ENCODE results near the gene MYMX.
A peak's percentile ranks its signal among the peaks of the same experiment; 100 is the strongest.
"Not testable (repeated sequence)": the region's sequence is repeated elsewhere in the genome, so short reads cannot be mapped to it uniquely, and the experiment has no call there.

Gene MYMX

DNA sequence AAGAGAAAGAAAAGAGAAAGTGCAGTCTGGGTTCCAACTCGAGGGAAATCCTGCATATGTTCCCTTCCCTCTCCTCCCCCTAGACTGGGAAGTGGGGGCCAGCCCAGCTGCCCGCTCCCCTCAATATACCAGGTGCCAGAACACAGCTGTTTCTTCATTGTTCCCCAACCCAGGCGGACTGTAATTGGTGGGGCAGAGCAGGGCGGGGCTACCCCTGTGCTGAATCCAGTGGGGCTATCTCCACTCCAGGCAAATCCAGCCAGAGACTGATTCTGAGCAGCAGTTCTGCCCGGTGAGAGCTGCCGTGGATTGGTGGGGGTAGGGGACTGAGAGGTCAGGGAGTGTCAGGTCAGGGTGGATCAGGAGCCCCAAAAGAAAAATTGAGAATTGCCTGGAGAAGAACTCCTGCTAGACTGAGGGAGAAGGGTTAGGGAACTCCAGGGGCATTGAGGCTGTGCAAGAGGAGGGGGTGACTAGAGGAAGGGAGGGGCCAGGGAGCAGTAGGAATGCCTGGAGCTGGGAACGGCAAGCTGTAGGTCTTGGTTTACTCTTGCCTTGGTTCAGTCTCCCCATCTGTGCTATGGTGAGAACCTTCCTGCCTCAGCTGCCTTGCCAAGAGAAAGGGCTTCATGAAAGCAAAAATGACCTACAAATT, at the start of gene MYMX:
TSS of gene MYMX (plus strand) at position 250 of the 655 bp plus-strand sequence. CDS start 546 bp downstream, outside the sequence.
- DNase-seq (ENCODE audit: low read depth) = no peak

DNA sequence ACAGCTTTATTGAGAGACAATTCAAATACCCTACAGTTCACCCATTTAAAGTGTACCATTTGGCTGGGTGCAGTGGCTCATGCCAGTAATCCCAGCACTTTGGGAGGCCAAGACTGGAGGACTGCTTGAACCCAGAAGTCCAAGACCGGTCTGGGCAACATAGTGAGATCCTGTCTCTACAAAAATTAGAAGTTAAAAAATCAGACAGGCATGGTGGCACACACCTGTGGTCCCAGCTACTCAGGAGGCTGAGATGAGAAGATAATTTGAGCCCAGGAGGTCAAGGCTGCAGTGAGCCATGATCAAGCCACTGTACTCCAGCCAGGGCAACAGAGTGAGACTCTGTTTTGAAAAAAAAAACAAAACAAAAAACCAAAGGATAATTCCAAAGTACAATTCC, 49.2 kb upstream of the MYMX start:
- no peak for DNase-seq (ENCODE audit: low read depth)

DNA sequence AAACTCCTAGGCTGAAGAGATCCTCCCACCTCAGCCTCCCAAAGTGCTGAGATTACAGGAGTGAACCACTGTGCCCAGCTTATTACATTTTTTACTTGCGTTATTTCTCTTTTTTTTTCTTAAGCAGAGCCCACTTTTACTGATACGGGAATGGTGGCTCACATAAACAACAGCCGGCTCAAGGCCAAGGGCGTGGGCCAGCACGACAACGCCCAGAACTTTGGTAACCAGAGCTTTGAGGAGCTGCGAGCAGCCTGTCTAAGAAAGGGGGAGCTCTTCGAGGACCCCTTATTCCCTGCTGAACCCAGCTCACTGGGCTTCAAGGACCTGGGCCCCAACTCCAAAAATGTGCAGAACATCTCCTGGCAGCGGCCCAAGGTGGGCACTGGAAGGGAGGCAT, 47.6 kb upstream of the MYMX start:
- no peak for DNase-seq (ENCODE audit: low read depth)

- no peak for DNase-seq (ENCODE audit: low read depth)
Observed at GRCh38 chr6:44169886-44170570, 46.7 kb upstream of the MYMX start.

GRCh38 chr6:44171899-44172546, 44.7 kb upstream of the MYMX start:
- no peak for DNase-seq (ENCODE audit: low read depth)

DNA sequence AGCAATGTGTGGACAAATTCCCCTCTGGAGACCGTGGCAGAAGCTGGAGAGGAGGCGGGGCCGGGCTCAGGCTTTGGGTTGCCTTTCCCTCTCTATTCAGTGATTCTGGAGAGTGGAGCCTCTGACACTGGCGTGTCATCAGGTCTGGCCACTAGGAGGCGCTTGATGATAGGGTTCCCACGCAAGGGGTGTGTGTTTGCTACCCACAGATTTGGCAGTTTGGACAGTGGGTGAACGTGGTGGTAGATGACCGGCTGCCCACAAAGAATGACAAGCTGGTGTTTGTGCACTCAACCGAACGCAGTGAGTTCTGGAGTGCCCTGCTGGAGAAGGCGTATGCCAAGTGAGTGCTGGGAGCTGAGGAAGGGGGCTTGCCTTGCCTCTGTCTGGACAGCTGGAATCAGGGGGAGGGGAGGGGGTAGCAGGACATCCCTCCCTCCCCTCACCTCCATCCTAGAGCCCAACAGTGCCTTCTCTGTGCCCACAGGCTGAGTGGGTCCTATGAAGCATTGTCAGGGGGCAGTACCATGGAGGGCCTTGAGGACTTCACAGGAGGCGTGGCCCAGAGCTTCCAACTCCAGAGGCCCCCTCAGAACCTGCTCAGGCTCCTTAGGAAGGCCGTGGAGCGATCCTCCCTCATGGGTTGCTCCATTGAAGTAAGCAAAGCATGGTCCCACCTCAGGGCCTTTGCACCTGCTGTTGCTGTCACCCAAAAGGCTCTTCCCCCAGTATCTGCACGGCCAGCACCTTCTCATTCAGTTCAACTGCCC, 43.8 kb upstream of the MYMX start:
- peak; percentile 51 for DNase-seq (ENCODE audit: low read depth)

- no peak for DNase-seq (ENCODE audit: low read depth)
Observed at GRCh38 chr6:44176130-44176761, 40.5 kb upstream of the MYMX start.

- DNase-seq (ENCODE audit: low read depth) = no peak
Observed at GRCh38 chr6:44176762-44177509, 39.8 kb upstream of the MYMX start.

DNA sequence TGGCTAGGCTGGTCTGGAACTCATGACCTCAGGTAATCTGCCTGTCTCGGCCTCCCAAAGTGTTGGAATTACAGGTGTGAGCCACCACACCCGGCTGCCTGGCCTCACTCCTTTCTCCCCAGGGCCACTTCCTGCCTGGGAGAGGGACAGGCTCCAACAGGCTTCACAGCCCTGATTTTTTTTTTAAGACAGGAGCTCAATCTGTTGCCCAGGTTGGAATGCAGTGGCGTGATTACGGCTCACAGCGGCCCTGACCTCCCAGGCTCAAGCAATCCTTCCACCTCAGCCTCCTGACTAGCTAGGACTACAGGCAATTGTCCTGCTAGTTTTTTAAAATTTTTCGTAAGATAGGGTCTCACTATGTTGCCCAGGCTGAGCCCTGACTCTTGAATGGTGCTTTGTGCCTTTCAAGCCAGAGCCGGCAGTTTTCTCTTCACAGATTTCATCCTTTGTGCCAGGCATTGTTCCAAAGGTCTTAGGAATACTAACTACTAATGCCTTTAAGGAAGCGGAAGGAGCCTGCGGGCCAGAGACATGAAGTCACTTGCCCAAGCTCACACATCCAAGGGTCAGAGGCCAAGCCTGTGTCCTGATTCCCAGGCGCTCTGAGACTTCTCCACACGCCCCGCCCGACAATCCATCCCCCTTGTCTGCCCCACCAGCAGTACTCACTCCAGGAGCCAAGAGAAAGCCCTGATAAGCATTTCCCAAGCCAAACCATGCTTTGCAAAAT, 38.9 kb upstream of the MYMX start:
- peak; percentile 3 for DNase-seq (ENCODE audit: low read depth)

- DNase-seq (ENCODE audit: low read depth) = no peak
Observed at GRCh38 chr6:44178424-44179071, 38.2 kb upstream of the MYMX start.

GRCh38 chr6:44179072-44179536, 37.6 kb upstream of the MYMX start:
- no peak for DNase-seq (ENCODE audit: low read depth)

GRCh38 chr6:44179648-44180047, 37.1 kb upstream of the MYMX start:
- no peak for DNase-seq (ENCODE audit: low read depth)

- no peak for DNase-seq (ENCODE audit: low read depth)
Observed at GRCh38 chr6:44180406-44180805, 36.3 kb upstream of the MYMX start.

GRCh38 chr6:44180886-44181285, 35.8 kb upstream of the MYMX start:
- DNase-seq (ENCODE audit: low read depth) = no peak

GRCh38 chr6:44181784-44182183, 34.9 kb upstream of the MYMX start:
- not testable (repeated sequence) for DNase-seq (ENCODE audit: low read depth)

DNA sequence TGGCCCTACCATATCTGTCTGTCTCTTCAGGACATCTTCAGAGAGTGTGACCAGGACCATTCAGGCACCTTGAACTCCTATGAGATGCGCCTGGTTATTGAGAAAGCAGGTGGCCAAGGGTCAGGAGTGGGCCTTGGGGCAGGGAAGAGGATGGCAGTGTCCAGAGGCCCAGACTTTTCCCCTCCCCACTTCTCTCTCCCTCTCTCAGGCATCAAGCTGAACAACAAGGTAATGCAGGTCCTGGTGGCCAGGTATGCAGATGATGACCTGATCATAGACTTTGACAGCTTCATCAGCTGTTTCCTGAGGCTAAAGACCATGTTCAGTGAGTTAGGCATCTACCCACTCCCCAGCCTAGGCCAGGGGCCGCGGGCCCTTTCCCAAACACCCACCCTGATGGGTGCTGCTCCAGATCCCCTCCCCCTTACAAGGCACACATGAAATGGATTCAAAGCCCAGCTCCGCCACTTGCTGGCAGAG, 33.8 kb upstream of the MYMX start:
- DNase-seq (ENCODE audit: low read depth) = no peak

GRCh38 chr6:44183783-44184182, 32.9 kb upstream of the MYMX start:
- no peak for DNase-seq (ENCODE audit: low read depth)

DNA sequence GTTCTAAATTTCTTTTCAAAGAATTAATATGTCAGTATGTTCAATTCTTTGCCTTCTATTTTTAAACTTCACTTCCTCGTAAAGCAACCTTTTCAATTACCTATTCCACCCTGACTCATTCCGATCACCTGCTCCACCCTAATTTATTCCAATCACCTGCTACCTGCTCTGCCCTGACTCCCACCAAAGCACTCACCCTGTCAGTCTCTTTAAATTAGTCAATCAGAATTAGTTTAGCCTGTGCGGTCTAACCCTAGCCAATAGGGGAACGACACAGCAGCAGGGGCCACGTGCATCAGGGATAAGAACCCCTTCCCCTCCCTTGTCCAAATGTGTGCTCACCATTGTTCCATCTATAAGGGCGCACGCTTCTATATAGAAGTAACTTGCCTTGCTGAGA, 31.4 kb upstream of the MYMX start:
- DNase-seq (ENCODE audit: low read depth) = not testable (repeated sequence)

DNA sequence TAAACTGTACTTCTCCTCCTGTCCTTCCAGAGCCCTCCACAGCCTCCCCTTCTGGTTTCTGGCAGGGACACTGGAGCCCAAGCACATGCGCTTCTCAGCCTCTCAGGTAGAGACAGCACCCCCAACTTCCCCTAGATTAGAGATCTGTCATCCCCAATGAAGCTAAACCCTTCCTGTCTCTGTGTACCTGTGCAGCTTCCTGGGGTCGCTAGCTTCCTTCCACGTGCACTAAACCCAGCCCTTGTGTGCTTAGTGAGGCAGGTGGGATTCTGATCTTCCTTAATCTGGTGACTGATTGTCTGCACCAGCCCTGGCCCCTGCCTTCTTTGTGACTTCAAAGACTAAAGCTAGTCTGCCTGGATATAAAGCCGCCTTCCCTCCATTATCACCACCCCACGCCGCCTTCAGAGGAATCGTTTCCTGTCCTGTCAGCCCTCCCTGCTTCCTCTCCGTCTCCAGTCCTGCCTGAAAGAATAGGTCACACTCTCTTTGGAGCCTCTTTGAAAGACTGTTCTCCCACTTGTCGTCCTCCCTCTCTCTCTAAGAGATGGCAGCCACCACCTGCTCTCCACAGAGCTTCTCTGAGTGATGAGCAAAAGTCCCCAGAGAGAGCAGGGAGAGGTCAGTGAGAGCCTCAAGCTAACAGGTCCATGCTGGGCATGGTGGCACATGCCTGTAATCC, 30.6 kb upstream of the MYMX start:
- no peak for DNase-seq (ENCODE audit: low read depth)

Data from GM04504 (cell line).